DND-41 (cell line): ENCODE results near the gene CD163.

Experiments
- EZH2 ChIP-seq: IDR thresholded peaks from 3 replicates; pipeline ENCODE4 v1.6.1; 2012; ENCODE audit warnings: borderline replicate concordance, low read depth, mild to moderate bottlenecking, moderate library complexity, low read length, inconsistent platforms; ENCODE audit not compliant: severe bottlenecking
- TF ChIP-seq, protein P1 (sequence below): IDR thresholded peaks from 2 replicates; pipeline ENCODE4 v1.5.1; 2012; ENCODE audit warnings: borderline replicate concordance, low read length, moderate library complexity, mild to moderate bottlenecking; ENCODE audit not compliant: poor library complexity, severe bottlenecking; ENCODE audit errors: extremely low read depth

DNA sequence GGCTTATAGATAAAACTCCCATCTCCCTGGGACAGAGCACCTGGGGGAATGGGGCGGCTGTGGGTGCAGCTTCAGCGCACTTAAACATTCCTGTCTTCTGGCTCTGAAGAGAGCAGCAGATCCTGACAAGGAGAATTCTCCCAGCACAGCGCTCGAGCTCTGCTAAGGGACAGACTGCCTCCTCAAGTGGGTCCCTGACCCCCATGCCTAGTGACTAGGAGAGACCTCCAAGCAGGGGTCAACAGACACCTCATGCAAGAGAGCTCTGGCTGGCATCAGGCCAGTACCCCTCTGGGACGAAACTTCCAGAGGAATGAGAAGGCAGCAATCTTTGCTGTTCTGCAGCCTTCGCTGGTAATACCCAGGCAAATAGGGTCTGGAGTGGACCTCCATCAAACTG, 31.5 kb downstream of the CD163 start:
- TF ChIP-seq, protein P1, sequence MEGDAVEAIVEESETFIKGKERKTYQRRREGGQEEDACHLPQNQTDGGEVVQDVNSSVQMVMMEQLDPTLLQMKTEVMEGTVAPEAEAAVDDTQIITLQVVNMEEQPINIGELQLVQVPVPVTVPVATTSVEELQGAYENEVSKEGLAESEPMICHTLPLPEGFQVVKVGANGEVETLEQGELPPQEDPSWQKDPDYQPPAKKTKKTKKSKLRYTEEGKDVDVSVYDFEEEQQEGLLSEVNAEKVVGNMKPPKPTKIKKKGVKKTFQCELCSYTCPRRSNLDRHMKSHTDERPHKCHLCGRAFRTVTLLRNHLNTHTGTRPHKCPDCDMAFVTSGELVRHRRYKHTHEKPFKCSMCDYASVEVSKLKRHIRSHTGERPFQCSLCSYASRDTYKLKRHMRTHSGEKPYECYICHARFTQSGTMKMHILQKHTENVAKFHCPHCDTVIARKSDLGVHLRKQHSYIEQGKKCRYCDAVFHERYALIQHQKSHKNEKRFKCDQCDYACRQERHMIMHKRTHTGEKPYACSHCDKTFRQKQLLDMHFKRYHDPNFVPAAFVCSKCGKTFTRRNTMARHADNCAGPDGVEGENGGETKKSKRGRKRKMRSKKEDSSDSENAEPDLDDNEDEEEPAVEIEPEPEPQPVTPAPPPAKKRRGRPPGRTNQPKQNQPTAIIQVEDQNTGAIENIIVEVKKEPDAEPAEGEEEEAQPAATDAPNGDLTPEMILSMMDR = no peak
- TF ChIP-seq EZH2 = no peak
